GM18520 (cell line): Measurements from ENCODE around the gene SPAG6.
"Not testable (repeated sequence)": the region's sequence is repeated elsewhere in the genome, so short reads cannot be mapped to it uniquely, and the experiment has no call there.

Experiments used
- ATAC-seq: cut with Tn5 transposase; IDR thresholded peaks from one replicate; pipeline ENCODE4 v1.9.1; 2021; ENCODE audit not compliant: unreplicated experiment

Gene SPAG6

DNA sequence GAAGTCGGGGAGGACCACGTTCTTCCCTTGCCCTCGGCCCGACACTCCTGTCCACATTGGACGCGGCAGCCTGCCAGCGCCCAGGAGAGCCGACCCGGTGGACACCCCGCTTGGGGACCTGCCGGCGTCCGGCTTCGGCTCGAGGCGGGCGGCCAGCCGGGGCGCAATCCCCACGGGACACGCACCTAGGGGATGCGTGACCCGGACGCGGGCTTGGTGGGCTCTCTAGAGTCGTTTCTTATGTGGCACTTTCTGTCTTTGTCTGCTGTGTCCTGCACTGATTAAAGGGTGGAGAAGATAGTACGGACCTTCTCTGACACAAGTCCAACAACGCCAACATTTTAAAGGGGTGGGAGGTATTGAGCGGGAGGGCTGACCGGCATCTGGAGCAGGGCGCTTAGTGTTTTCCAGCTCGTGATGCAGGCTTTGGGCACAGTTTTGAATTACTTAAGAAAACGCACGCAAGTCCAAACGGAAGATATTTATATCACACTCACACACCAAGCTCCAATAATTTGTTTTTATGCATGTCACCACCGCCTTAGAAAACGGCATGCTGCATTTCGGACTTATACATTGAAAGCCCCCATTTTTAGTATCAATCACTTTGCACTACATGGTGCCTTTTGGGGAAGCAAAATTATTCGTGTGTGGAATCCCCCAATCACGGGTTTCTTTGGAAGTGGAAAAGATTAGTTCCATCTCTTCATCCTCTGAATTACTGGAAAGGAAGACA is 3.9 kb upstream of the SPAG6 start:
- peak; percentile 8 for ATAC-seq

DNA sequence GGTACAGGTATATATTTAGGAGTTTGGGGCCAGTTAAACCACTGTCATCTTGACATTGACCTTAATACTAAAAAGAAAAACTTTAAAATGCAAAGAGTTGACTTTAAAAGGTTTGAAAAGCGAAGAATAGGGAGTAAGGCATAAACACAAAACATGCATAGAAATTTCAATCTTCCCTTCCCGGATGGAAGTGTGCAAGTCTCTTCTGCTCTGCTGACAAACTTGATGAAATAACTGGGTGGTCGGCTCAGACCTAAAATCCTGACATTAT is 3.4 kb upstream of the SPAG6 start:
- ATAC-seq = no peak

DNA sequence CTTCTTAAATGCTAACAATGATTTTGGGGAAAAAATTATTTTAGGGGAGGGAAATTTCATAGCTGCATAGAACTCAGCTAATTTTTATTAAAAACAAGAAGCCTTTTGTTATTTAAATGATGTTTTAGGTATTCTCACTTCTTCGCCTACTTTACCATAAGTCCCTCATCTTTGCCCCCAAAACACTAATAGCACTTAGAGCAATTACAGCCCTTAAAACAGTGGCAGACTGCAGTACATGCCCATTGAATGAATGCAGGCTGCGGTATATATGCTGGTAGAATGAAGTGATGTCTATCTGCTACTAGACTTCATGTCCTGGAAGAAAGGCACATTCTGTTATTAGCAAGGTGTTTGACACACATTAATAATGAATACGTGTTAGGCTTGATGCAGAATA is 2.9 kb upstream of the SPAG6 start:
- no peak for ATAC-seq

DNA sequence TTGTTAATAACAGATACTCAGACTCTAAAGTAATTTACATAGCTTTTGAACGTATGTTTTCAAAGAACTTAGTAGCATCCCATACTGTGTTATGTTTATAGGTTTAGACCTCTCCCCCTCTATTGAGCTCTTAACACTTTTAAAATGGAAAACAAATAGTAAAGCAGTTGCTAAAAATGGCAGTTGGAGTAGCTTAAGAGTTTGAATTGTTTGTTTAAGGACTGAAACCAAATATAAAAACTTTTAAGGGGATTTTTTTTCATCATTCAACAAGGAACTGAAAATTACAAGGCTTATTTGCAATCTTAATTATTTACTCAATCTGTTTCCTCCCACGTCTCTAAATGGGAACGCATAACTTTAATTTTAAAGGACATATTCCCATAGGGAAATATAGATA is 1.6 kb upstream of the SPAG6 start:
- ATAC-seq = no peak

DNA sequence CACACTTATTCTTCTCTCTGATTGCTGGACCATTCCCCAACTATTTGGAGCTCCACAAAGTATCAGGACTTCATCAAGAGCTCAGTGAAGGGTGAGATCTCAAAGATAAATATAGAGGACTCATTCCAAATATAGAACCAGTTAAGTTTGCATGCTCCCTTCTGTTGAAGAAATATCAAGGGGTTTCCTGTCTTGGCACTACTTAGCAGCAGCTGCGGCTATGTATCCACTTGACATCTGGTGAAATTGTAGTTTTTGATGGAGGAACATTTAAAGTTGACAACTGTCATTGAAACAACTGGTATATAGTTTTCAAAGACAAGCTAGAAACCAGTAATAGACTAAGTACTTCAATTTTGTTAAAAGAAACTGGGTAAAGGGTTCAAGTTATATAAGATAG is 1.0 kb upstream of the SPAG6 start:
- no peak for ATAC-seq

DNA sequence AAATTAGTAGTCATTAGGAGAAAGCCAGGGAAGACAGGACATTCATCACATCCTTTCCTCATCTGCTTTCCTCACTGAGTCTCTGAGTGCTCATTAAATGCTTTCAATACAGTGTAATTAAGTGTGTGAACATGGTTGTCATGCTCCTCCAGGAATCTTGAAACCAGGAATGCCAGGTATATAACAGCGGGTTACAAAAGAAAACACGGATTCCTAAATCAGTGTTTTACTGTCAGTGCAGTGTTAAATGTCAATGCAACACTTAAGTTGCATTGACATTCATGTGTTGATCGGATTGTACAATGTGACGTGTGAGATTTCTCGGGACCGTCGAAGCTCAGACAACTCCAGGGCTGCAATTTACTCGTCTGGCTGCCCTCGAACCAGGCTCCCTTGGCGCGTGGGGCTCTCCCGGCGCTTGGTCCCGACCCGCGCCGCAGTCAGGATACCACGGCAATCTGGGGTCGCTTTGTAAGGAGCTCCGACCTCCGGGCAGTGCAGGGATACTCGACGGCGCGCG is 455 bp upstream of the SPAG6 start:
- ATAC-seq = no peak

DNA sequence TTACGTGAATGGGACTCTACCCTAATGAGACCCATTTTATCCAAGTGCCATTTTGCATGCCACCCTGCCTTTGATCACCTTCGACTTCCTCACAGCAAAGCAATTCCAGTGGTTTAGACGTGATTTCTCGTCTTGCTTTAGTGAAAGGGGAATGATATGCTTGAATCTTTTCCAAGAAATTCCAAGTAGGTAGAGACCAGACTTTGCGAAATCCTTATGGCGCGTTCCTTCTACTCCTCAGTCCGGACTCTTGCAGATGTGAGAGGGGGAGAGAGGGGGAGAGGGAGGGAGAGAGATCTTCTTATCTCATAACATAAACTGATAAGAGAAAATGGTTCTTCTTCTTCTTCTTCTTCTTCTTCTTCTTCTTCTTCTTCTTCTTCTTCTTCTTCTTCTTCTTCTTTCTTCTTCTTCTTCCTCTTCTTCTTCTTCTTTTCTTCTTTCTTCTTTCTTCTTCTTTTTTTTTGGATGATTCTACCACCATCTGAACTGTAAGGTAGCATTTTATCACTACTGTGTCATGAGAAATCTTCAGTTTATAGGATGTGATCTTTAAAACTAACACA is 883 bp downstream of the SPAG6 start:
- ATAC-seq = no peak

DNA sequence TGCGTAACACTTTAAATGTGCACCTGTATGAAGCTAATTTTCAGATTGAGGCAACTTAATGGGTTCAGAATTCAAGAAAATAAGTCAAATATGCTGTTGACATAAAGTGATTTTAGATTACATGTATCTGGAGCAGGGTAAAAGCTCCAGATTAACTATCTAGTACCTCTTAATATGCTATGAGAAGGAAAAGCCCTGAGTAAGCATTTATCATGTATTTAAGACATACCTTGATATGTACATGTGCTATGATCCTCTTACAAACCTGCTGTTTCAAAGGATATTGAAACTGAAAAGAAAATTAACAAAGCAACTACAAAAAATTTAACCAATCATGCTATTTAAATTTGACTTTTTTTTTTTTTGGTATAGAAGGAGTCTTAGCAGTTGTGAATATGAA is 4.5 kb downstream of the SPAG6 start:
- no peak for ATAC-seq

DNA sequence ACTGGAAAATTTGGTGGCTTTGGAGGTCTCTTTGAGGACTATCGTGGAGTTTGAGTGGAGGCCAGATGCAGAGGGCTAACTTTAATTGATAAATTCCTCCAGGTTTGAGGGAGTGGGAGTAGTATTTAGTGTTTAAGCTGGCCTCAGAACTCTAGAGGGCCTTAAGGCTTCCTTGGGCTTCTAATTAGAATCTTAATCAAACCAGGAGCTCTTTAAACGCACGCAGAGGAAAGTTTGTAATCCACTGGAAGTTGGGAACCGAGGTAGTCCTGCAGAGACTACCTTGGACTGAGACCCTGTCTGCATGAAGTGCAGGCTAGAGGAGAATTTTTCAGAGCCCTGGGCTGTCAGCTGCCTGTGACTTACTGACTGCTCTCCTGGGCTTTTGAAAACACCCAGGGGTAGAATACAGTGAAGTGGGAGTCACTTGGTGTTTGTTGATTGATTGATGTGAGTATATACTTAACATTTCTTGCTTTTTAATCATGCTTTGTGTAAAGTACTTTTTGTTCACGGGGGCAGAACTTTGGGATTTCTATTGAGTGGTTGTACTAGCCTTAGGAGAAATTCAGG is 5.9 kb downstream of the SPAG6 start:
- no peak for ATAC-seq

DNA sequence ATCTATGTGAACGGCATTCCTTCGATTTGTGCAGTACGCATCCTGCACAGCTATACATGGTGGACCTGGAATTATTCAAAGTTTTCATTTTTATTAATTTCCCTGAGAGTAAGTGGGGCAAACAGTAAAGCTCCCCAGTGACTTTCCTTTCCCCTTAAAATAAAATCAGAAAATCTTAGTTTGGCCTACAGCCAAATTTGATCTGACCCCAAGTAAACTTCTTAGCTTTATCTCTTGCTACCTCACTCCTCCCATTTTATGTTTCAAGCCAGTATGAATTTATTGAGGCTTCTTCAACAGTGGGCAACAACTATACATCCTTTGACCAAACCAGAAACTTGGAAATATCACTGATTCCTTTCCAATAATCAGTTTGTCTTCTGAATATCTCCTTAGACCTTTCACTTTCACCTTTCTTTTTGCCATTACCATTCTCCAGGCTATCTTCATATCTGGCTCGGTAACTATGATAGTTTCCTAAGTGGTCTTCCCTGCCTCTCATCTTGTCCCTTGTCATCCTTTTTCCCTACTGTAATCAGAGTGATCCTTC is 11.1 kb downstream of the SPAG6 start:
- no peak for ATAC-seq

DNA sequence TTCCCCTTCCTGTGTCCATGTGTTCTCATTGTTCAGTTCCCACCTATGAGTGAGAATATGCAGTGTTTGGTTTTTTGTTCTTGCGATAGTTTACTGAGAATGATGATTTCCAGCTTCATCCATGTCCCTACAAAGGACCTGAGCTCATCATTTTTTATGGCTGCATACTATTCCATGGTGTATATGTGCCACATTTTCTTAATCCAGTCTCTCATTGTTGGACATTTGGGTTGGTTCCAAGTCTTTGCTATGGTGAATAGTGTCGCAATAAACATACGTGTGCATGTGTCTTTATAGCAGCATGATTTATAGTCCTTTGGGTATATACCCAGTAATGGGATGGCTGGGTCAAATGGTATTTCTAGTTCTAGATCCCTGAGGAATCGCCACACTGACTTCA is 12.5 kb downstream of the SPAG6 start:
- ATAC-seq = not testable (repeated sequence)

DNA sequence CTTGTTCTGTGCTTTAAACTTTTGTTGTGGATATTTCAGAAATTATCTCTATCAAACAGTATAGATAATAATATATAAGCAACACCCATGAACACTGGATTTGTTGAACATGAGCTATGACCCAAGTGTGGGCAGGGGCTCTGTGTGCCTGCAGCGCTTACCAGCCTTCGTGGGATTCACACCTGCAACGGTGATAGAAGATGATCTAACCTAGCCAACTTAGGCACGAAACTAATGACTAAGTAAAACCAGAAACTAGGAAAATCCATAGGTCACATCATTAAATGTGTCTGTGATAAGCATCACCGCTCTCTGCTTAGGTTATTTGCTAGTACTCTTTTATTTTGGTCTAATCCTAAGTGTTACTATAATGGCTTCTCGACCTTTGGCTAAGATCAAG is 18.0 kb downstream of the SPAG6 start:
- ATAC-seq = no peak

DNA sequence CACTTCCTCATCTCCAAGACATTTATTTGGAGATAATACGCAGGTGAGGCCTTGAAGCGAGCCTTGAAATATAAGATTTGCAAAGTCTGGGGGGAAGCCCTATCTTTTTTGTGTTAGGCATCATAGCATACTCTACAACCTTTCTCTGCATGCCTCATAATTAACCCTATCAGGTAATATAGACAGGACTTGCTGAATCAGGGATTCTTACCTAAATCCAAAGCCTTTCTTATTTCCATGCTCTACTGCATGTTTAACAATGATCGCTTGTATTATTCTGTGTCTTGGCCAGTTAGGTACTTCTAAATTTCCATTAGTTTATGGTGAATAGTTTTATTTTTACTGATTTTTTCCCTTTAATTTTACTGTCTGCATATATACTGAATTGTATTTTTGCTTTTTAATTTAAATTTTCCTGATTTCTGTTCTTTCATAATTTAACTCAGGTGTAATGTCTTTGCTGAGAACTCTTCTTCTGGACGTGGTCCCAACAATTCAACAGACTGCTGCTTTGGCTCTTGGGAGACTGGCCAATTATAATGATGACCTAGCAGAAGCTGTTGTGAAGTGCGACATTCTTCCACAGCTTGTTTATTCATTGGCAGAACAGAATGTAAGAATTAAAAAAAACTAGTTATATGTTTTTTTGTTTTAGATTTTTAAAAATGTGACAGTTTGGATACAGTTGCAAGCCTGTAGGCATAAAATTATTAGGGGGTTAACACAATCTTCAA is 19.3 kb downstream of the SPAG6 start:
- ATAC-seq = no peak

DNA sequence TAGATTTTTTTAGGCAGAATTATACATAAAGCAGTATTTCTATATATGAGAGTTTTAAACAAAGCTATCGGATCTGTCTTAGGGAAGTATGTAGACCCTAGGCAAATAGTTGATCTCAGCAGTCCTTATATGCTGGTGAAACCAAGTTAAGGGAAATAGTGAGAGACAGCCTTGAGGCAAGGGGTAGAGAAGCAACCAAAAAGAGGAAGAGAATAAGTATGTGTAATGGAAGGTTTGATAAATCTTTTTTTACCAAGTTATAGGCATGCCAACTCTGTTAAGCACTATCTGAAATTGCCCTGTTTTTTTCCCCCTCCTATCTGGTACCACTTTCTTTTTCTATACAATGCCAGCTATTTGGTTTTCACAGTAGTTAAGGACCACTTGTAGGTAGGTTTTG is 19.9 kb downstream of the SPAG6 start:
- peak; percentile 36 for ATAC-seq

DNA sequence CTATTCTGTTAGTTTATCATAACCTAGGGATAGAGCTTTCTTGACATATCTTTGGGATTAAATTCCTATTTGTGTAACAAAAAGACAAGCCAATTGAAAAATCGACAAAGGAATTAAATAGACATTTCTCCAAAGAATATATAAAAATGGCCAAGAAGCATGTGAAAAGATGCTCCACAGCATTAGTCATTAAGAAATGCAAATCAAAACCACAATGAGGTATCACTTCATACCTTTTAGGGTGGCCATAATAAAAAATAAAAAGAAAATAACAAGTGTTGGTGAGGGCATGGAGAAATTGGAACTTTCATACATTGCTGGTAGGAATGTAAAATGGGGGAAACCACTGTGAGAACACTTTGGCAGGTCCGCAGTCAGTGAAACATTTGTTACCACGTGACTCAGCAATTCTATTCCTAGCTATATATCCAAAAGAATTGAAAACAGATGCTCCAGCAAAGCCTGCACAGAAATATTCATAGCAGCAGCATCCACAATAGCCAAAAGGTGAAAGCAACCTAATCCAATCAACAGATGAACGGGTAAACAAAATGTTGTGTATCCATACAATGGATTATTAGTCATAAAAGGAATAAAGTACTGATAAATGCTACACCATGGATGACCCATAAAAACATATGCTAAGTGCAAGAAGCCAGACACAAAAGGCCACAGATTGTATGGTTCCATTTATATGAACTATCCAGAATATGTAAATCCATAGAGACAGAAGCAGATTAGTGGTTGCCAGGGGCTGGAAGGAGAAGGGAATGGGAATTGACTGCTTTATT is 20.5 kb downstream of the SPAG6 start:
- no peak for ATAC-seq

DNA sequence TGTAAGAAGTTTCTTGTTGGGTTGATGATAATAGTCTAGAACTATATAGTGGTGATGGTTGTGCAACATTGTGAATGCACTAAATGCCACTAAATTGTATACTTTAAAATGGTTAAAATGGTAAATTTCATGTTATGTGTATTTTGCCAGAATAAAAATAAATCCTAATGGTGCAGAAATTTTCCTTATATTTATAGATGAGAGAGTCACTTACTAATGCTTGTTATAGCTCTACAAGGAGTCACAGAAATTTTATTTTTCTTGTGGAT is 21.1 kb downstream of the SPAG6 start:
- no peak for ATAC-seq

DNA sequence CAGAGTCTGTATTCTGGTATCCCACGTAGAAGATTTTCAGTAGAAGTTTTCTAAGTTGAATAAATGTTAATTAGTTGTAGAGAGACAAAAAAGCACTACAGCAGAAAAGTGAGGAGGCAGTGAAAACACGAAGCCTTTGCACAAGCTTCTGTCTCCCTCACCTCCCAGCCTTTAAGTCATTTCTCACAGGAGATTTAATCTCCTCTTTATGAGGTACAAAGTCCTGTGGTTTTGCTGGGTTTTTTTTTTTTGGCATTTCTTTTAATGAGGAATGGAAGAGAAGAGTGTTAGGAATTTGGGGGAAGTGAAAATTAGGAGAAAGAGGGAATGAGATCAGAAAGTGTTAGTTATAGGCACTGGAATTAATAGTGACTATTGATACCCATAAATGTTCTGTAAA is 21.5 kb downstream of the SPAG6 start:
- ATAC-seq = no peak

DNA sequence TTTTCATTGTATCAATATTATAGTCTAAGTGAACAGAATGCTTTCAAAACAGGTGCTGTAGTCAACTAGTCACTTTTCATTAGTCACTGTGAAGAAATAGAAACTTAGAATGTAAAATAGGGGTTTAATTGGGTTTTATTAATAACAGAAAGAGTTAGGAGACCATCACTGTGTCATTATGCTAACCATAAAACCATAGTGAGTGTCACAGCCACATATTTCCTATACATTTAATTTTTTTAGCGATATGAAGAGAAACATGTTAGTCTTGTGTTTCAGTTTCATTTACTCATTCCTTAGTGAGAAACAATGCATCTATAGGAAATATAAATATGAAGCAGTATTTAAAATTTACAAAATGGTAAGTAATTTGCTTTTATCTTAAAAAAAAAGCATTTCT is 22.2 kb downstream of the SPAG6 start:
- no peak for ATAC-seq

DNA sequence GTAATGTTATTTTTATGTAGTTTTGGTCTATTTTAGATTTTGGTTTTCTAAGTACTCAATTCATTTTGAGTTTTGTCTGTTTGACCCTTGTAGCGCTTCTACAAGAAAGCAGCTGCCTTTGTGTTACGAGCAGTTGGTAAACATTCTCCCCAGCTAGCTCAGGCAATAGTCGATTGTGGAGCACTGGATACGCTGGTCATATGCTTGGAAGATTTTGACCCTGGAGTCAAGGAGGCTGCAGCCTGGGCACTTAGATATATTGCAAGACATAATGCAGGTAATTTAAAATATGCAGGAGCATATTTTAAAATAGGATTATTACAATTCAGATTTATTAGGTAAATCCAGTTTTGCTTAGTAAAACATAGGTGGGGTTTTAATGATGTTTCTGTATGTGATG is 23.1 kb downstream of the SPAG6 start:
- ATAC-seq = no peak

DNA sequence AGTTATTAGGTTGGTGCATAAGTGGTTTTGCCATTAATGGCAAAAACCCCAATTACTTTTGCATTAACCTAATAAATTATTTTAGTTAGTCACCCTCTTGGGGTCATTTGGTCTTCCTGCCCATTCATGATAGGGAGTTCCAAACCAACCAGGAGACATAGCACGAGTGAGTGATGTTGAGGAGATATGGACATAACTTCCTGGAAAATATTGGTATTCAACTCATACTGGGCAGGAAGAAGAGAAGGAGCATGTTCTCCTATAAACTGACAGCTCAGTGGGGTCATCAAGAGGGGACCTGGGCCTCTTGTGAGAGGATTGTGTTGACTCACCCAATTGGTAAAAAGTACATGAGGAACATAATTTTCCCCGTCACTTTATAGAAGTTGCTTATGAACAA is 23.7 kb downstream of the SPAG6 start:
- ATAC-seq = no peak

DNA sequence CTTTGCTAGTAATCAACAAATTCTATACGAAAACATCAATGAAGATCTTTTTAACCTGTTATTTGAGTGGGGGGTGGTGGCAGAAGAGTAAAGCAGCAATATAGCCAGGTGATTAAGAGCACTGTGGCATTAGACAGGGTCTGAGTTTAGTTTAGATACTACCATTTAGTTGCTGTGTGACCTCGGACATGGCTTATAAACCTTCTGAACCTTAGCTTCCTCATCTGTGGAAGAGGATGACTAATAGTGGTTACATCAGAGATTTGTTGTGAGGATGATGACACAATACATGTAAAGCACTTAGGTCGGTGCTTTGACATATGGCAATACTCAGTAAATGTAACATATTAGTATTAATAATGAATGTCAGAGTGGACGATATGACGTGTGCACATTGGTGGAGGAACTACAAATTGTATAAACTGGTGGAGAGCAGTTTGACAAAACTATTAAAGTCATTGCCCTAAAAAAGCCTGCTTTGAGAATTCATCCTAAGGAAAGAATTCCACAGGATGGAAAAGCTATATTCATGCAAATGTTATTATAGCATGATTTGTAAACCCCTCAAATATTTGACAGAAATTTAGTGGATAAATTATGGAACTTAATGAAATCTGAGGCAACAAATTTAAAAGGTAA is 24.3 kb downstream of the SPAG6 start:
- ATAC-seq = peak; percentile 51
